ENCODE data around the gene HBEGF. TPM values are rescaled to one million over a fixed set of nuclear protein-coding genes. Genes with fewer than 3 reads are reported as not detected.

HBEGF gene
- total RNA-seq, 1 donor from 2014 or later = 7.2 TPM

DNA sequence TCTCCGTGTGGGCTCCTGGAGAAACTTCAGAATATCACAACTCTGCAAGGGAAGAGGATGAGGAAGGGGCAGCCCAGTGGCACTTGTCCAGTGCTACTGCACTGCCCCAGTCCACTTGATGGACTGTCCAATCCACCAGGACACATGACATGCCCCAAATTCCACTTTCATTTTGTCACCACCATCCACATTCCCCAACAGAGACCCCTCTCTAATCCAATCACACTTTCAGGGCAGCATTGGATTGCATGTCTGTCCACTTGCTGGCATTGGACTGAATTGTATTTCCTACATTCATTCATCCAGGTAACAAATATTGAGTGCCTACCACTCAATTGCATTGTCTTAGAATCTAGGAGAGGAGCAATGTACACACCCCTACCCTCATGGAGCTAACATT, 14.8 kb downstream of the HBEGF start:
- no peak for DNase-seq (ENCODE audit: low spot score in 2 of 2, unreplicated experiment in 2 of 2)
- peaks cover 4% of the 10 kb centered on the region for H3K36me3 Mint-ChIP-seq
- peaks cover 13% of the 10 kb centered on the region for H3K4me1 Mint-ChIP-seq
- TF ChIP-seq CTCF (IDR thresholded peaks at IDR 0.05; ENCODE audit: unreplicated experiment) = no peak
- H3K27ac Mint-ChIP-seq = no peak overlapping the region
- H3K4me3 Mint-ChIP-seq = no peak overlapping the region
- no peaks in the 10 kb centered on the region for H3K27me3 Mint-ChIP-seq (ENCODE audit: low read depth)
- H3K9me3 Mint-ChIP-seq = no peaks in the 10 kb centered on the region

DNA sequence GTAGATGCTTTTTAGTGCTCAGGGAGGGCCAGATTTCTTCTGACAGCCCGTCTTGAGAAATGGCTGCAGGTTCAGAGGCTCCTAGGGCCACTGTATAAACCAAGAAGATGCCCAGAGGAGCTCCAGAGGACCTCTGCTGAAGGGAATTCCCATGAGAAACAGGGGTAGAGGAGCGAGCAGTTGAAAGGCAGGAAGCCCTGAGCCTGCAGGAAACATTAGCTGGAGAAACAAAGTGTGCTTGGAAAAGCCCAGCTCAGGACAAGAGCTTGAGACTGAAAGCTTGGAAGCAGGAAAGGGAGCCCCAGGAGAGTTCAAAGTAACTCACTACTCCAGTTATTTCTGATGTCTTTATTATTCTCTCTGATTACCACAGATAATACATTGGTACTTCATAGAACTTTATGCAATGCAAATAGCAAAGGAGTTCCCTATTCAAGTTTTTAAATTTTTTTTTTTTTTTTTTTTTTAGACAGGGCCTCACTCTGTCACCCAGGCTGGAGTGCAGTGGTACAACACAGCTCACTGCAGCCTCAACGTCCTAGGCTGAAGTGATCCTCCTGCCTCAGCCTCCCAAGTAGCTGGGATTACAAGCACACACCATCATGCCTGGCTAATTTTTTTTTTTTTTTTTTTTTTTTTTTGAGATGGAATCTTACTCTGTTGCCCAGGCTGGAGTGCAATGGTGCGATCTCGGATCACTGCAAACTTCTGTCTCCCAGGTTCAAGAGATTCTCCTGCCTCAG, 16.5 kb downstream of the HBEGF start:
- DNase-seq (ENCODE audit: low spot score in 2 of 2, unreplicated experiment in 2 of 2) = no peak
- no peak for TF ChIP-seq CTCF (IDR thresholded peaks at IDR 0.05; ENCODE audit: unreplicated experiment)
- peaks cover 4% of the 10 kb centered on the region for H3K36me3 Mint-ChIP-seq
- no peaks in the 10 kb centered on the region for H3K9me3 Mint-ChIP-seq
- H3K4me1 Mint-ChIP-seq = peaks cover 18% of the 10 kb centered on the region
- no peaks in the 10 kb centered on the region for H3K27me3 Mint-ChIP-seq (ENCODE audit: low read depth)
- no peak overlapping the region for H3K4me3 Mint-ChIP-seq
- peak overlapping the region; percentile 34 for H3K27ac Mint-ChIP-seq

- no peak for DNase-seq (ENCODE audit: low spot score in 2 of 2, unreplicated experiment in 2 of 2)
- H3K4me1 Mint-ChIP-seq = peaks cover 34% of the 10 kb centered on the region
- H3K36me3 Mint-ChIP-seq = no peaks in the 10 kb centered on the region
- TF ChIP-seq CTCF (IDR thresholded peaks at IDR 0.05; ENCODE audit: unreplicated experiment) = no peak
- H3K9me3 Mint-ChIP-seq = no peaks in the 10 kb centered on the region
- no peak overlapping the region for H3K4me3 Mint-ChIP-seq
- H3K27me3 Mint-ChIP-seq (ENCODE audit: low read depth) = no peaks in the 10 kb centered on the region
- no peak overlapping the region for H3K27ac Mint-ChIP-seq
These were observed 18.2 kb downstream of the HBEGF start for GRCh38 chr5:140328036-140328764.

GRCh38 chr5:140327589-140327988, 18.8 kb downstream of the HBEGF start:
- TF ChIP-seq CTCF (IDR thresholded peaks at IDR 0.05; ENCODE audit: unreplicated experiment) = no peak
- H3K27ac Mint-ChIP-seq = peak overlapping the region; percentile 56
- peaks cover 40% of the 10 kb centered on the region for H3K4me1 Mint-ChIP-seq
- no peak overlapping the region for H3K4me3 Mint-ChIP-seq
- DNase-seq (ENCODE audit: low spot score in 2 of 2, unreplicated experiment in 2 of 2) = no peak
- H3K36me3 Mint-ChIP-seq = no peaks in the 10 kb centered on the region
- H3K9me3 Mint-ChIP-seq = no peaks in the 10 kb centered on the region
- H3K27me3 Mint-ChIP-seq (ENCODE audit: low read depth) = no peaks in the 10 kb centered on the region

GRCh38 chr5:140325486-140325885, 20.9 kb downstream of the HBEGF start:
- H3K27me3 Mint-ChIP-seq (ENCODE audit: low read depth) = no peaks in the 10 kb centered on the region
- H3K27ac Mint-ChIP-seq = no peak overlapping the region
- DNase-seq (ENCODE audit: low spot score in 2 of 2, unreplicated experiment in 2 of 2) = no peak
- peaks cover 37% of the 10 kb centered on the region for H3K4me1 Mint-ChIP-seq
- no peaks in the 10 kb centered on the region for H3K36me3 Mint-ChIP-seq
- TF ChIP-seq CTCF (IDR thresholded peaks at IDR 0.05; ENCODE audit: unreplicated experiment) = no peak
- H3K9me3 Mint-ChIP-seq = peaks cover 9% of the 10 kb centered on the region
- H3K4me3 Mint-ChIP-seq = no peak overlapping the region
